CD14-positive monocyte (primary cell): Measurements from ENCODE around the gene TUBGCP3. TPM values are rescaled to one million over a fixed set of nuclear protein-coding genes. Genes with fewer than 3 reads are reported as not detected.

Source experiments
- DNase-seq, 3 donors: peaks; one replicate each; pipeline ENCODE4 v3.0.0-alpha.2; 2011 to 2022
- H2AFZ ChIP-seq: 2 replicates; pipeline ENCODE4 v1.6.0; 2012; ENCODE audit warnings: mild to moderate bottlenecking, low read depth, low read length, inconsistent platforms; ENCODE audit not compliant: insufficient read depth, poor library complexity, severe bottlenecking
- H3K27ac ChIP-seq, 2 donors: 1 replicate in 1 of 2; 2 replicates in 1 of 2; pipeline ENCODE4 v1.5.1; 2012 to 2013; ENCODE audit warnings: low read length in 2 of 2, control low read depth in 1 of 2, inconsistent platforms in 1 of 2, low read depth in 1 of 2, mild to moderate bottlenecking in 1 of 2
- H3K27me3 ChIP-seq, 2 donors: one replicate each; pipeline versions ENCODE4 v1.6.0 to v1.6.1; 2011 to 2013; ENCODE audit warnings: low read length in 2 of 2; ENCODE audit not compliant: control insufficient read depth in 2 of 2, insufficient read depth in 2 of 2
- H3K36me3 ChIP-seq, 2 donors: replicated peaks in 1 of 2; 1 replicate in 1 of 2; 2 replicates in 1 of 2; pipeline versions ENCODE4 v1.5.1 to v1.6.1; 2012 to 2013; ENCODE audit warnings: low read length in 2 of 2, control low read depth in 1 of 2, inconsistent platforms in 1 of 2, mild to moderate bottlenecking in 1 of 2; ENCODE audit not compliant: insufficient read depth in 2 of 2, control insufficient read depth in 1 of 2
- H3K4me1 ChIP-seq, 2 donors: 1 replicate in 1 of 2; 2 replicates in 1 of 2; pipeline versions ENCODE4 v1.5.1 to v1.6.1; 2012 to 2013; ENCODE audit warnings: low read length in 2 of 2, control low read depth in 1 of 2, inconsistent platforms in 1 of 2, mild to moderate bottlenecking in 1 of 2, moderate library complexity in 1 of 2; ENCODE audit not compliant: insufficient read depth in 2 of 2, control insufficient read depth in 1 of 2
- H3K4me2 ChIP-seq: replicated peaks from 2 replicates; pipeline ENCODE3; 2012; ENCODE audit warnings: low read length, moderate library complexity, mild to moderate bottlenecking; ENCODE audit not compliant: poor library complexity, severe bottlenecking; ENCODE audit errors: extremely low read depth
- H3K4me3 ChIP-seq, 3 experiments: fragments of 200-600 bp in 1 of 3; sonication (generic) in 1 of 3; replicated peaks in 1 of 3; 1 replicate in 2 of 3; 2 replicates in 1 of 3; pipeline ENCODE4 v1.5.1; 2011 to 2013; ENCODE audit warnings: low read length in 3 of 3, mild to moderate bottlenecking in 3 of 3, control low read depth in 2 of 3, low read depth in 2 of 3, inconsistent platforms in 1 of 3, moderate library complexity in 1 of 3
- H3K79me2 ChIP-seq: 2 replicates; pipeline ENCODE4 v1.6.0; 2012; ENCODE audit warnings: mild to moderate bottlenecking, control low read depth, inconsistent platforms, low read length, moderate library complexity; ENCODE audit not compliant: insufficient read depth
- H3K9ac ChIP-seq: 2 replicates; pipeline ENCODE4 v1.6.0; 2017; ENCODE audit warnings: low read length, mild to moderate bottlenecking; ENCODE audit not compliant: insufficient read depth, poor library complexity, severe bottlenecking
- H3K9me3 ChIP-seq, 2 donors: replicated peaks in 1 of 2; 1 replicate in 1 of 2; 2 replicates in 1 of 2; pipeline versions ENCODE4 v1.5.1 to v1.6.1; 2012 to 2013; ENCODE audit warnings: low read length in 2 of 2, control low read depth in 1 of 2; ENCODE audit not compliant: control insufficient read depth in 1 of 2, insufficient read depth in 1 of 2
- H4K20me1 ChIP-seq: 2 replicates; pipeline ENCODE4 v1.6.0; 2012; ENCODE audit warnings: mild to moderate bottlenecking, low read length, control low read depth, moderate library complexity; ENCODE audit not compliant: insufficient read depth
- H3K27ac Mint-ChIP-seq, 7 donors: one replicate each; pipeline ENCODE4 v1.8.0; 2020; ENCODE audit warnings: mild to moderate bottlenecking in 7 of 7, mixed read lengths in 7 of 7, moderate library complexity in 6 of 7, inconsistent platforms in 2 of 7
- H3K27me3 Mint-ChIP-seq, 3 donors: one replicate each; pipeline ENCODE4 v1.8.0; 2021 to 2022; ENCODE audit warnings: low read depth in 3 of 3, mild to moderate bottlenecking in 3 of 3, mixed read lengths in 3 of 3, moderate library complexity in 3 of 3, inconsistent platforms in 1 of 3
- H3K36me3 Mint-ChIP-seq, 2 donors: one replicate each; pipeline ENCODE4 v1.8.0; 2020; ENCODE audit warnings: mixed read lengths in 2 of 2, inconsistent platforms in 1 of 2, mild to moderate bottlenecking in 1 of 2
- H3K4me1 Mint-ChIP-seq: one replicate; pipeline ENCODE4 v1.8.0; 2020; ENCODE audit warnings: mild to moderate bottlenecking, mixed read lengths
- H3K4me3 Mint-ChIP-seq, 2 donors: one replicate each; pipeline ENCODE4 v1.8.0; 2020; ENCODE audit warnings: mild to moderate bottlenecking in 2 of 2, mixed read lengths in 2 of 2, moderate library complexity in 1 of 2
- H3K9me3 Mint-ChIP-seq, 7 donors: one replicate each; pipeline ENCODE4 v1.8.0; 2020 to 2022; ENCODE audit warnings: mixed read lengths in 7 of 7, mild to moderate bottlenecking in 6 of 7, moderate library complexity in 6 of 7, inconsistent platforms in 2 of 7
- WGBS: methylation state at CpG from one replicate; pipeline ENCODE4 v1.1.5; 2013; ENCODE audit warnings: missing lambda C conversion rate; ENCODE audit not compliant: insufficient coverage; 5-methylcytosine and 5-hydroxymethylcytosine counted together
- intact Hi-C, 2 donors: fragments of 100-400 bp; cut with micrococcal nuclease; formaldehyde crosslinking; loops; one replicate each; pipeline versions ENCODE4 v1.15.0 to v1.15.1; 2023
- polyA plus RNA-seq, 3 donors: library from polyadenylated mRNA; depleted of rRNA in 1 of 3; unstranded in 2 of 3; stranded (reverse) in 1 of 3; fragments of 300-500 nt in 2 of 3; fragments of >200 nt in 1 of 3; fragmentation: Illumina TruSeq in 2 of 3; gene quantifications; 1 replicate in 2 of 3; 2 replicates in 1 of 3; pipeline ENCODE4 v1.2.3, GENCODE V29; 2012 to 2021
- TF ChIP-seq, protein P1 (sequence below): fragments of 200-600 bp; IDR thresholded peaks from one replicate; pipeline ENCODE4 v1.8.0; 2022; ENCODE audit warnings: antibody characterized with exemption, mild to moderate bottlenecking

The TUBGCP3 gene
- polyA plus RNA-seq, 3 donors = 25.4 to 47.1 (median 34.1) TPM

GRCh38 chr13:112637017-112637801, 49.3 kb upstream of the TUBGCP3 start:
- H3K4me3 ChIP-seq = no peak overlapping the region
- H3K27ac ChIP-seq = no peak overlapping the region
- peaks cover 5 to 20% of the 10 kb centered on the region in 2 donors for H3K27me3 ChIP-seq
- H3K4me2 ChIP-seq = no peak overlapping the region
- peaks cover 0 to 5% of the 10 kb centered on the region in 2 donors for H3K4me1 ChIP-seq
- peaks cover 22 to 48% (median 34%) of the 10 kb centered on the region in 3 donors for H3K27me3 Mint-ChIP-seq
- H3K4me1 Mint-ChIP-seq = peaks cover 7% of the 10 kb centered on the region
- no peak overlapping the region for H3K4me3 Mint-ChIP-seq
- H3K9me3 Mint-ChIP-seq = no peaks in the 10 kb centered on the region
- H4K20me1 ChIP-seq = no peaks in the 10 kb centered on the region
- intact Hi-C loops = no loop called here
- DNase-seq = no peak
- H3K9ac ChIP-seq = no peak overlapping the region
- H3K27ac Mint-ChIP-seq = no peak overlapping the region
- TF ChIP-seq, protein P1, sequence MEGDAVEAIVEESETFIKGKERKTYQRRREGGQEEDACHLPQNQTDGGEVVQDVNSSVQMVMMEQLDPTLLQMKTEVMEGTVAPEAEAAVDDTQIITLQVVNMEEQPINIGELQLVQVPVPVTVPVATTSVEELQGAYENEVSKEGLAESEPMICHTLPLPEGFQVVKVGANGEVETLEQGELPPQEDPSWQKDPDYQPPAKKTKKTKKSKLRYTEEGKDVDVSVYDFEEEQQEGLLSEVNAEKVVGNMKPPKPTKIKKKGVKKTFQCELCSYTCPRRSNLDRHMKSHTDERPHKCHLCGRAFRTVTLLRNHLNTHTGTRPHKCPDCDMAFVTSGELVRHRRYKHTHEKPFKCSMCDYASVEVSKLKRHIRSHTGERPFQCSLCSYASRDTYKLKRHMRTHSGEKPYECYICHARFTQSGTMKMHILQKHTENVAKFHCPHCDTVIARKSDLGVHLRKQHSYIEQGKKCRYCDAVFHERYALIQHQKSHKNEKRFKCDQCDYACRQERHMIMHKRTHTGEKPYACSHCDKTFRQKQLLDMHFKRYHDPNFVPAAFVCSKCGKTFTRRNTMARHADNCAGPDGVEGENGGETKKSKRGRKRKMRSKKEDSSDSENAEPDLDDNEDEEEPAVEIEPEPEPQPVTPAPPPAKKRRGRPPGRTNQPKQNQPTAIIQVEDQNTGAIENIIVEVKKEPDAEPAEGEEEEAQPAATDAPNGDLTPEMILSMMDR = no peak
- H3K79me2 ChIP-seq = no peaks in the 10 kb centered on the region
- 92% methylated on average over 21 of the region's 27 CpGs for WGBS
- H3K36me3 Mint-ChIP-seq = no peaks in the 10 kb centered on the region
- no peak overlapping the region for H2AFZ ChIP-seq
- H3K9me3 ChIP-seq = no peaks in the 10 kb centered on the region
- H3K36me3 ChIP-seq = no peaks in the 10 kb centered on the region

- no peak overlapping the region for H2AFZ ChIP-seq
- no peak overlapping the region for H3K27ac ChIP-seq
- H3K27ac Mint-ChIP-seq = no peak overlapping the region
- H3K4me1 Mint-ChIP-seq = peaks cover 7% of the 10 kb centered on the region
- H3K4me3 Mint-ChIP-seq = no peak overlapping the region
- intact Hi-C loops = no loop called here
- H3K27me3 Mint-ChIP-seq = peaks cover 23 to 48% (median 31%) of the 10 kb centered on the region in 3 donors
- no peaks in the 10 kb centered on the region for H3K36me3 Mint-ChIP-seq
- H3K79me2 ChIP-seq = no peaks in the 10 kb centered on the region
- no peak for DNase-seq
- no peaks in the 10 kb centered on the region for H3K9me3 ChIP-seq
- H3K4me1 ChIP-seq = peaks cover 0 to 5% of the 10 kb centered on the region in 2 donors
- TF ChIP-seq, protein P1 = no peak
- H3K36me3 ChIP-seq = no peaks in the 10 kb centered on the region
- H3K27me3 ChIP-seq = peaks cover 5 to 20% of the 10 kb centered on the region in 2 donors
- H3K9me3 Mint-ChIP-seq = no peaks in the 10 kb centered on the region
- H3K4me3 ChIP-seq = no peak overlapping the region
- H4K20me1 ChIP-seq = no peaks in the 10 kb centered on the region
- H3K4me2 ChIP-seq = no peak overlapping the region
- WGBS = 94% methylated on average over 19 of the region's 19 CpGs
- H3K9ac ChIP-seq = no peak overlapping the region
Measured at GRCh38 chr13:112636401-112636975, 48.5 kb upstream of the TUBGCP3 start.
